Keratinocyte (primary cell): ENCODE measurements around the gene SRXN1. TPM values are rescaled to one million over a fixed set of nuclear protein-coding genes. Genes with fewer than 3 reads are reported as not detected.

Experiments used
- DNase-seq: peaks from one replicate; pipeline ENCODE4 v3.0.0-alpha.2; 2011; ENCODE audit warnings: low read depth, missing footprints, low spot score
- FAIRE-seq: peaks from 2 replicates; lab custom pipeline; 2011; peaks lifted over from hg19 to GRCh38; lab: Jason Lieb, UNC
- H2AFZ ChIP-seq: 2 replicates; pipeline ENCODE4 v1.6.0; 2012; ENCODE audit warnings: low read length, control low read depth, inconsistent platforms; ENCODE audit not compliant: control insufficient read depth
- H3K27ac ChIP-seq: 2 replicates; pipeline ENCODE4 v1.5.1; 2011; ENCODE audit warnings: low read length; ENCODE audit not compliant: control insufficient read depth, insufficient read depth
- H3K27me3 ChIP-seq: 3 replicates; pipeline ENCODE4 v1.6.0; 2011; ENCODE audit warnings: low read length; ENCODE audit not compliant: control insufficient read depth, insufficient read depth; ENCODE audit errors: extremely low read depth
- H3K36me3 ChIP-seq, 2 experiments: 2 replicates in 1 of 2; 3 replicates in 1 of 2; pipeline ENCODE4 v1.5.1; 2011; ENCODE audit warnings: low read length in 2 of 2, mild to moderate bottlenecking in 1 of 2; ENCODE audit not compliant: control insufficient read depth in 2 of 2, insufficient read depth in 2 of 2; ENCODE audit errors: extremely low read depth in 1 of 2
- H3K4me1 ChIP-seq: 3 replicates; pipeline ENCODE4 v1.5.1; 2011; ENCODE audit warnings: low read length; ENCODE audit not compliant: control insufficient read depth, insufficient read depth; ENCODE audit errors: extremely low read depth
- H3K4me2 ChIP-seq: 3 replicates; pipeline ENCODE4 v1.6.0; 2011; ENCODE audit warnings: low read depth, low read length; ENCODE audit not compliant: control insufficient read depth, insufficient read depth; ENCODE audit errors: extremely low read depth
- H3K4me3 ChIP-seq, 3 experiments: fragments of 200-600 bp in 1 of 3; sonication (generic) in 1 of 3; 2 replicates in 2 of 3; 3 replicates in 1 of 3; pipeline ENCODE4 v1.5.1; 2011 to 2016; ENCODE audit warnings: low read length in 3 of 3, mild to moderate bottlenecking in 3 of 3, control low read depth in 2 of 3, inconsistent platforms in 1 of 3, low read depth in 1 of 3, mixed read lengths in 1 of 3, mixed run types in 1 of 3, moderate library complexity in 1 of 3; ENCODE audit not compliant: control insufficient read depth in 2 of 3, insufficient read depth in 2 of 3; ENCODE audit errors: extremely low read depth in 1 of 3
- H3K79me2 ChIP-seq: 2 replicates; pipeline ENCODE4 v1.6.0; 2012; ENCODE audit warnings: low read length; ENCODE audit not compliant: control insufficient read depth, insufficient read depth
- H3K9ac ChIP-seq: 3 replicates; pipeline ENCODE4 v1.6.0; 2011; ENCODE audit warnings: low read length; ENCODE audit not compliant: control insufficient read depth, insufficient read depth; ENCODE audit errors: extremely low read depth
- H3K9me1 ChIP-seq: 3 replicates; pipeline ENCODE4 v1.6.0; 2011; ENCODE audit warnings: low read length; ENCODE audit not compliant: control insufficient read depth, insufficient read depth; ENCODE audit errors: extremely low read depth
- H3K9me3 ChIP-seq: 2 replicates; pipeline ENCODE4 v1.5.1; 2012; ENCODE audit warnings: low read depth, low read length; ENCODE audit not compliant: control insufficient read depth
- H4K20me1 ChIP-seq: 3 replicates; pipeline ENCODE4 v1.6.0; 2011; ENCODE audit warnings: low read length; ENCODE audit not compliant: control insufficient read depth, insufficient read depth; ENCODE audit errors: extremely low read depth
- EZH2 ChIP-seq: IDR thresholded peaks from one replicate; pipeline ENCODE4 v1.6.1; 2012; ENCODE audit warnings: inconsistent platforms, mild to moderate bottlenecking, low read length, moderate library complexity
- dilution Hi-C: fragments of 300-500 bp; cut with MboI; formaldehyde crosslinking; loops from one replicate; pipeline ENCODE4 v1.7.0; 2020; ENCODE audit warnings: low sequenced_read_pairs; ENCODE audit not compliant: extremely low pct_ligation_motif_present
- polyA plus RNA-seq, 5 experiments: library from polyadenylated mRNA; depleted of rRNA in 3 of 5; stranded (reverse) in 3 of 5; stranded (forward) in 1 of 5; unstranded in 1 of 5; fragments of >200 nt; gene quantifications; 1 replicate in 1 of 5; 2 replicates in 3 of 5; 3 replicates in 1 of 5; pipeline versions ENCODE4 v1.2.1 to v1.2.3, GENCODE V29; 2011 to 2012; ENCODE audit warnings: missing spikeins in 2 of 5, low read depth in 1 of 5, low replicate concordance in 1 of 5
- TF ChIP-seq, protein P1 (sequence below), 3 experiments: IDR thresholded peaks in 1 of 3; conservative IDR thresholded peaks in 1 of 3; optimal IDR thresholded peaks in 1 of 3; 2 replicates in 2 of 3; 3 replicates in 1 of 3; pipeline versions ENCODE3 to v1.5.1; 2011; ENCODE audit warnings: low read length in 3 of 3, mild to moderate bottlenecking in 3 of 3, moderate library complexity in 2 of 3, control low read depth in 1 of 3, inconsistent platforms in 1 of 3; ENCODE audit not compliant: insufficient read depth in 2 of 3; ENCODE audit errors: extremely low read depth in 1 of 3

SRXN1 gene
- polyA plus RNA-seq, 1 donor (not counting 4 experiments of a cell fraction or from before 2014, with no cell fraction given) = 51.7 TPM

DNA sequence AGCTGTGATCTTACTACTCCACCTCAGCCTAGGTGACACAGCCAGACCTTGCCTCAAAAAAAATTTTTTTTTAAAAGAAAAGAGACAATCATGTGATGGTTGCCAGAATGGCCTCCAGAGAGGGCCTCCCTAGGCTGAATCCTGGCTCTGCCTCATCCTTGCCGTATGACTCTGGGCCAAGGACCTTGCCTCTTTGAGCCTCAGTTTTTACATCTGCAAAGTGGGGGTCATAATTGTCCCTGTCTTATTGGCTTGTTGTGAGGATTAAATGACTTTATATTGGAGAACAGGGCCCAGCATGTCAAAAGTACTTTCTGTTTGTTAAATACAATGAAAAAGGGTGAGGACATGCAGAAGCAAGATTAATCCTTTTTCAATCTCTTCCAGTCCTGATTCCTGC is 14.4 kb downstream of the SRXN1 start:
- dilution Hi-C loops = no loop called here
- no peaks in the 10 kb centered on the region for H3K36me3 ChIP-seq
- H3K9me1 ChIP-seq = no peaks in the 10 kb centered on the region
- no peak for TF ChIP-seq EZH2
- H3K4me1 ChIP-seq = no peaks in the 10 kb centered on the region
- H3K4me3 ChIP-seq = no peak overlapping the region
- no peaks in the 10 kb centered on the region for H4K20me1 ChIP-seq
- H3K27ac ChIP-seq = no peak overlapping the region
- FAIRE-seq = no peak
- no peak for DNase-seq
- no peak overlapping the region for H3K4me2 ChIP-seq
- H3K9ac ChIP-seq = no peak overlapping the region
- H3K27me3 ChIP-seq = peaks cover 41% of the 10 kb centered on the region
- H3K9me3 ChIP-seq = no peaks in the 10 kb centered on the region
- no peaks in the 10 kb centered on the region for H3K79me2 ChIP-seq
- H2AFZ ChIP-seq = no peak overlapping the region

DNA sequence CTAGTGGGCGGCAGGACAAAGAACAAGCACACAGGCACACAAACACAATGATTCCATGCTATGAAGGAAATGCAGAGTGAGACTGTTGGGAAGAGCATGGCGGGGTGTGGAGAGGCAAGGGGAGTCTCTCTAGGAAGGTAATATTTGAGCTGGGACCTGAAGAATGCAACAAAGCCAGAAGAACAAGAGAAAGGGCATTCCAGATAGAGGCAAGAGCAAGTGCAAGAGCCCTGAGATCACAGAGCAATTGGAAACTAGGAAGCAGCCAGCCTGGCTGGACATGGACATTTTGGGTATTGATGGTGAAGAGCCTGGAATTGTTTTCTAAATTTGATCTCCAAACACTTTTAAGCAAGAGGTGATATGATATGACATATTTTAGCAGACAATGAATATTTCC is 15.4 kb downstream of the SRXN1 start:
- H4K20me1 ChIP-seq = no peaks in the 10 kb centered on the region
- no peaks in the 10 kb centered on the region for H3K4me1 ChIP-seq
- H3K27me3 ChIP-seq = peaks cover 35% of the 10 kb centered on the region
- no peaks in the 10 kb centered on the region for H3K9me1 ChIP-seq
- dilution Hi-C loops = no loop called here
- no peaks in the 10 kb centered on the region for H3K79me2 ChIP-seq
- H3K4me2 ChIP-seq = no peak overlapping the region
- H3K9ac ChIP-seq = no peak overlapping the region
- no peak overlapping the region for H3K4me3 ChIP-seq
- no peak overlapping the region for H2AFZ ChIP-seq
- H3K9me3 ChIP-seq = no peaks in the 10 kb centered on the region
- no peak for FAIRE-seq
- TF ChIP-seq, protein P1, sequence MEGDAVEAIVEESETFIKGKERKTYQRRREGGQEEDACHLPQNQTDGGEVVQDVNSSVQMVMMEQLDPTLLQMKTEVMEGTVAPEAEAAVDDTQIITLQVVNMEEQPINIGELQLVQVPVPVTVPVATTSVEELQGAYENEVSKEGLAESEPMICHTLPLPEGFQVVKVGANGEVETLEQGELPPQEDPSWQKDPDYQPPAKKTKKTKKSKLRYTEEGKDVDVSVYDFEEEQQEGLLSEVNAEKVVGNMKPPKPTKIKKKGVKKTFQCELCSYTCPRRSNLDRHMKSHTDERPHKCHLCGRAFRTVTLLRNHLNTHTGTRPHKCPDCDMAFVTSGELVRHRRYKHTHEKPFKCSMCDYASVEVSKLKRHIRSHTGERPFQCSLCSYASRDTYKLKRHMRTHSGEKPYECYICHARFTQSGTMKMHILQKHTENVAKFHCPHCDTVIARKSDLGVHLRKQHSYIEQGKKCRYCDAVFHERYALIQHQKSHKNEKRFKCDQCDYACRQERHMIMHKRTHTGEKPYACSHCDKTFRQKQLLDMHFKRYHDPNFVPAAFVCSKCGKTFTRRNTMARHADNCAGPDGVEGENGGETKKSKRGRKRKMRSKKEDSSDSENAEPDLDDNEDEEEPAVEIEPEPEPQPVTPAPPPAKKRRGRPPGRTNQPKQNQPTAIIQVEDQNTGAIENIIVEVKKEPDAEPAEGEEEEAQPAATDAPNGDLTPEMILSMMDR (optimal IDR thresholded peaks at IDR 0.05 in 1 of 3, IDR thresholded peaks at IDR 0.05 in 1 of 3, conservative IDR thresholded peaks at IDR 0.05 in 1 of 3; ENCODE audit: extremely low read depth in 1 of 3, insufficient read depth in 2 of 3, low read length in 3 of 3) = no peak
- no peak for TF ChIP-seq EZH2
- no peaks in the 10 kb centered on the region for H3K36me3 ChIP-seq
- no peak for DNase-seq
- no peak overlapping the region for H3K27ac ChIP-seq

DNA sequence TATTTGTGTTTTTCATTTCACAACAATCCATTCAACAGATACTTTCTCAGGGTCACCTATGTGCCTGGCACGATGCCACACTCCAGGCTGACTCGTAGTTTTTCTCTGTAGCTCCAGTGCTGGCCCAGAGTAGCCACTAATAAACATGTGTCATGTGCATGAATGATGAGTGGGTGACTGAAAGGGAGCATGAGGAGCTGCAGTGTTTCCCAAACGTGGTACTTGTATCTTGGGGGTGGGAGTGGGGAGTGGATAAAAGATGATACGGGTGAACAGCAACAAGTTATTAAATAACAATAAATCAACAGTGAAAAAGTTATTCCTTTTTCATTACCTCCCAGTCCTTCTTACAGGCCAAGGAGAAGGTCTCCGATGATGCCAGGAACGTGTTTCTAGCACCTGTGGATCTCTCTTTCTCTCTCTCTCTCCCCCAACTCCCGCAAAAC is 17.1 kb downstream of the SRXN1 start:
- no peak for DNase-seq
- Histone ChIP-seq H3K4me3 (no peak overlapping the region), H2AFZ (no peak overlapping the region), H4K20me1 (no peaks in the 10 kb centered on the region), H3K27me3 (peaks cover 30% of the 10 kb centered on the region), H3K9ac (no peak overlapping the region), H3K4me2 (no peak overlapping the region), H3K9me1 (no peaks in the 10 kb centered on the region), H3K9me3 (no peaks in the 10 kb centered on the region), H3K36me3 (no peaks in the 10 kb centered on the region), H3K4me1 (no peaks in the 10 kb centered on the region), H3K79me2 (no peaks in the 10 kb centered on the region), H3K27ac (no peak overlapping the region)
- FAIRE-seq = no peak
- dilution Hi-C loops = no loop called here
- TF ChIP-seq EZH2 = no peak
- TF ChIP-seq, protein P1 (optimal IDR thresholded peaks at IDR 0.05 in 1 of 3, IDR thresholded peaks at IDR 0.05 in 1 of 3, conservative IDR thresholded peaks at IDR 0.05 in 1 of 3; ENCODE audit: extremely low read depth in 1 of 3, insufficient read depth in 2 of 3, low read length in 3 of 3) = no peak
